NCI-H2227 treated with DMSO at 0.1 percent for 48 hours (cell line): ENCODE data around the gene C1orf87.

Source experiments
- DNase-seq: peaks from one replicate; lab custom pipeline; 2025; lab: John Stamatoyannopoulos, UW

The C1orf87 gene

DNA sequence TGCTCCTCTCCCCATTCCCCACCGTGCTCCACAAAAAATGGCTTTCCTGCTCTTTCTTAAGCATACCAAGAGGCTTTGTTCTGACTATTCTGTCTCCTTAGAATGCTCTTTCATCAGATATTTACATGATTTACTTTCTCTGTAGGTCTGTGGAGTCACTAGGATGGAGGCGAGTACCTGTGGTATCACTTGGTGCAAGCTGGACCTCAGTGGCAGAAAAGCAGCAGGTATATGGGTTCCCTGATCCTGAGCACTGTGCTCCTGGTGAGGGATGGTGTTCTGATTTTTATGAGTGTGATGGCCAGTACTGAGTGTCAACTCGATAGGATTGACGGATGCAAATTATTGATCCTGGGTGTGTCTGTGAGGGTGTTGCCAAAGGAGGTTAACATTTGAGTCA, 10.0 kb downstream of the C1orf87 start:
- DNase-seq, result no peak

DNA sequence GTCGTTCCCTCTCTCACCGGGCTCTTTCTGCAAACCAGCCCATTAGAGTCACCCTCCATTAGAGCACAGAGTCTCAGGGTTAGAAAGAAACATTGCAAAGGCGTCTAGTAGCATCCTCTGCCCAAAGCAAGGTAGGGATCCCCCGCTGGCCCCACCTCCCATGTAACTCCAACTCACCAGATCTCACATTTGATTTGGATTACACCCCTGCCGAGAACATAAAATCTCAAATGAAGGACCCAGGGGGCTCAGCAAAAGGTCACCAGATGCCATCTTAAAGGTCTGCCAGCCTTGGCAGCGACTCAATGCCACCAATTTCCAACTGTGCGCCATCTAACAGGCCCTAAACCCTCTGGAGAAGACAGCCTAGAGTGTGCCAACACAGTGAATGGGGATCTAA, 14.1 kb downstream of the C1orf87 start:
- no peak for DNase-seq

DNA sequence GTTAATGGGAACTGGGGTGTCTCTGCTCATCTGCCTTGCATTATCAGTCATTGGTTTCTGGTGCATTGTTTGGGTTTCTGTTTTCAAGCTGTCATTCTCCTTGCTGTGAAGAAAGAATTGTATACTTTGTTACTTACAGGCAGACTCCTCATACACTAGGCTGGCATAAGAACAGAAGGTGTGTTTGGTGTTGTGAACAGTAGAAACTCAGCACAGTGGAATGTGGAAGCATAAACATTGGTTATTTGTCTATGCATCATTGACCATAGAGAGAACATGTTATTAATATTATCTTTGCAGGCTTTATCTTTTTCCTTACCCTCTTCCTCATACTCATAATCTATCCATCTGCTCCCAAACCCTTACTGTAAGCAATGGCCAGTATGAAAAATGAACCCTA, 18.2 kb downstream of the C1orf87 start:
- DNase-seq, result no peak

DNA sequence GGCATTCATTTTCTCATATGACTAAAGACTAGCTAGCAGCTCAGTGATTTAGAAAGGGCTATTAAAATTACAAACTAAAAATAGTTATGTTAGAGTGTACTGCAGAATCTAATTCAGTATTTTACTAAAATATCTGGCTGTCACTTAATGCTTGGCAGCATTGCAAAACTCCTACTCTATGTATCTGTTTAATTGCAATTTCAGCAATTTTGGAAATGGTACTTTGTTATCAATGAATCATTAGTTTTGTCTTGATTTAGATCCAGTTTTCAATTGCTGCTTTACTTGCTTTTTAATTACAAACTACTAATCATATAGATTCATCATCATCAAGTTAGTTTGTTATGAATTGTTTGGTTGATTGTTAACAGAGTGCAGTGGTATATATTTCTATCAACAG, 19.2 kb downstream of the C1orf87 start:
- DNase-seq, result no peak

DNA sequence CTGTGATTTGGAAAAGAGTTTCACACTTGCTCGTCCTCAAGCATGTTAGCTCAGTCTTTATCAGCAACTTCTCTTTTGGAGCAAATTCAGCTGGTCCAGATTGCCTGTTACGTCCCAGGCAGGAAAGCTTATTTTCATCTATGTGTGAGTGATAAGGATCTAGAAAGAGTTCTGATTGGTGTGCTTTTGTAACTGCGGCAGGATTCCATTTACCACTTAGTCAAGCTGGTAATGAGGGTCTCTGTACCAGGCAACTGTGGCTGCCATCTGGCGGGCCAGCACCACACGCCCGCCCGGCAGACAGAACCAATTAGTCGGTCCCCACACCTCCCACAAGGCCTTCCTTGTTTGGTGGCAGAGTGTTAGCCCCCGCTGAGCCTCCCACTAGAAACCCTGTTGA, 21.0 kb downstream of the C1orf87 start:
- no peak for DNase-seq

DNA sequence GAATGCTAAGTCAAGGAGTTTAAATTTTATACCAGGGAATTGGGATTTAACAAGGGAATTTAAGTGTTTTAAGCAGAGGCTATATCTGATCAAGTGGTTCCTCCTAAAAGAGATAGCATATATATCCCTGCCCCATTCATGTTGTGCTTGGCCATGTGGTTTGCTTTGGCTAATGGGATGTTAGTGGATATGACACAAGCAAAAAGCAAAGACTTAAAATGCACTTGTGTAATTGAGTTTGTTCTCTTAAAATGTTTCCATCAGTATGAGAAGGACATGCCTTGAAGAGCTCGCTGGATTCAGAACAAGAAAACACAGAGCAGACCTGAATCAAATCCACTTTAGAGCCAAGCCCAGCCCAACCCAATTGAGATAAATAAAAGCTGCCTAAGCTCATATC, 22.4 kb downstream of the C1orf87 start:
- no peak for DNase-seq

DNA sequence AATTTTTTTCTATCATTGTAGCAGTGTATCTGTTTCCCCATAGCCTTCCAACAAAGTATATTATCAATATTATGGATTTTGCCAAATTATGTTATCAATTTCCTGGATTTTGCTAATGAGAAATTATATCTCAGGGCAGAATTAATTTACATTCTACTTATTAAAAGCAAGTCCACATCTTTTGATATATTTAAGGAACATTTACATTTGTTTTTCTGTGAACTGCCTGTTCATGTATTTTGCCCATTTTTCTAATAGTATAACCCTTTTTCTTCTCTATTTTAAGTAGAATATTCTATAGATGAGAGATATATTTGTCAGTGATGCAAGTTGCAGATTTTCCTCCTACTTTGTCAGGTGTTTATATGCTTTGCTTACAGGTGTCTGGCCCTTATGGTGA, 24.4 kb downstream of the C1orf87 start:
- DNase-seq, result no peak

DNA sequence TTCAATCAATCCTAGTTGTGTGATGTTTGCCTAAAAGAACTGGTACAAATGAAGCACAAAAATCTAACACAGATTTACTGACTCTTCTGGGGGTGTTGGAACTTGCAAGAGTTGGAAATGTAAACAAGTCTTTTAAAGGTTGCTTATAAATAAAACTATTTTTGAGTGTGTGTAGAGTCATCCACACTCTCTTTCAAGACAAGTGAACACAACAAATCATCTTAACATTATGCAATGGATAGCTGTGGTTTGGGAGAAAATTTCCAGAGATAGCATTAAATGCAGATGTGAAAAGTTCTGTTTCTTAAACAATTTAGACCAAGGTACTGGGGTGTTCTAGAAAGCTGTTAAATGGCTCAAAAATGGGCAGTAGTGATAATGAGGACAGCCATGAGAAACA, 28.7 kb downstream of the C1orf87 start:
- no peak for DNase-seq

DNA sequence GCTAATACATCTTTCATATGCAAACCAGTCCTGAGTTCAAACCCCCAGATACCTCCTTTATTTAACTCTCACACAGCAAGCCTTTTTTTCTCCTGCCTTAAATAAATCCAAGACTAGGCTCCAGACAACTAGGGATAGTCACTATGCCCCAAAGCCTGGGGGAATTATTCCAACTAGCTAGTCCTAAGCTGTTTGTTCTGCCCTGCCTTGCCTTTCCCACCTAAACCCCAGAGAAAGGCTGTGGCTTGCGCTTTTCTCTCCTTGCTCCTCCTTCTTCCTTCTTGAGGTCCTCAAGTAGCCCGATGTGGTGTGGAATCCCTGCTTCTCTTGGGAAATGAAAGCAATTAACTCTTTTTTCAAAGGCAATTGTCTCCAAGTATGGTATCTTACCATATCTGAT, 31.8 kb downstream of the C1orf87 start:
- DNase-seq, result no peak

DNA sequence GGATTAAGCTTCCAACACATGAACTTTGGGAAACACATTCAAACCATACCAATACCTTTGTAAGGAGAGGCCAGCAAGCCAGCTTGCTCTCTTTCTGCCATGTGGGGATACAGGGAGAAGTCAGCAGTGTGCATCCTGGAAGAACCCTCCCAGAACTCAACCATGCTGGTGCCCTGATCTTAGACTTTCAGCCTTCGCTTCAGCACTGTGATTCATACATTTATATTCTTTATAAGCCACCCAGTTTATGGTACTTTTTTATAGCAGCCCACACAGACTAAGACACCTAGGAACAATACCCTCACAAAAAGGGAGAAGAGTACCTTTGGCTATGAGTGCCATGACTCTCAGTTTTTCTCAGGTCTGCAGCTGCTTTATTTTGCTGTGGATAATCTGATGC, 35.9 kb downstream of the C1orf87 start:
- DNase-seq, result no peak

DNA sequence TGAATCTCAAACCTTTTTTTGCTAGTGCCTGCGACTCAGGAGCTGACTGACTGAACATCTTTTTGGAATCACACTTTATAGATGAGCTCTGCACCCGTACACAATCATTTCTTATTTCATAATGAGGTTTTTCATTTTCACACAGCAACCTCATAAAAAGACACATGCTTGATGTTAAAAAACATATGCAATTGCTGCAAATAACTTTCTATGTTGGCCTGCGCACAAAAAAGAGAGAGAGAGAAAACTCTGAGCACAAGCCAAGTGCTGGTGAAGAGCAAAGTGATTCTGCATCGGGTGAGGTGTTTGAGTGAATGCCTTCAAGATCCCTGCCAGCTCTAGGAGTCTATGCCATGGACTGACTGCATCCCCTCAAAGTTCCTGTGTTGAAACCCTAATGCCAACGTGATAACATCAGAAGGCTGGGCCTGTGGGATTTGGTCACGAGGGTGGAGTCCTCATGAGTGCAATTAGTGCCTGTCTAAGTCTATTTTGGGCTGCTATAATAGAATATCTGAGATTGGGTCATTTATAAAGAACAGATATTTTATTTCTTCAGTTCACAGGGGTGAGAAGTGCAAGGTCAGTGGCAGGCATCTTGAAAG, 36.6 kb downstream of the C1orf87 start:
- DNase-seq, result no peak

DNA sequence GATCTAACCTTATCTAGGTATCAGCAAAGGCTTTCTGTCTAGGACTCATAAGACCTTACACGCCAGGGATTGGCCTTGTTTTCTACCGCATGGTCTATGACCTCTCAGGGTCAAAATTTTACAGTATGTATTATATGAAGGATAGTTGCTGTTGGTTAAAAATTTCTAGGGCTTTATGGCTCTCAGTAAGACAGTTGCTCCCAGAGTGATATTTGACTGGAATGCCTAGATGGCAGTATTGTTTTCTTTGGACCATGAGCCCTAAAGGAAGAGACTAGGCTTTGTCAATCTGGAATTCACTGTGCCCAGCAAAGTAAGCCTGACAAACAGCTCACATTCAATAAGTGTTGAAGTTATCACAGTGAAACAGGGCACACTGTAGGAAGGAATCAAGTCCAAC, 37.6 kb downstream of the C1orf87 start:
- DNase-seq, result no peak

DNA sequence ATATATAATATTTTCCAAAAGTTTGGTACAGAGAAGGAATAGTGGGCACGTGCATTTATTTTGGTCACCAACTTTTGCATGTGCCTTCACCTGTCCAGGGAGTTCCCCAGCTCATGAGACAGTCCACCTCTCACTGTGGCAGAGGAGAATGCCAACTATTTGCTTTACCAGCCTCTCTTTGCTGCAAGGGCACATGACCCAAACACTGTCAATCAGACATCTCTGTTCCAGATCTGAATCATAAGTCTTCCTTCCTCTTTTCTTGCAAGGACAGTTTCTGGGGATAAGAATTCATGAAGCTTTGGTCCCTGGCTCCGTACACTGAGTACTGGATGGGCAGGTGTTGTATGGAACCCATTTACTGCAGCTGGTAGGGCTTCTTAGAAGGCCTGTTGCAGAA, 38.6 kb downstream of the C1orf87 start:
- DNase-seq, result no peak

DNA sequence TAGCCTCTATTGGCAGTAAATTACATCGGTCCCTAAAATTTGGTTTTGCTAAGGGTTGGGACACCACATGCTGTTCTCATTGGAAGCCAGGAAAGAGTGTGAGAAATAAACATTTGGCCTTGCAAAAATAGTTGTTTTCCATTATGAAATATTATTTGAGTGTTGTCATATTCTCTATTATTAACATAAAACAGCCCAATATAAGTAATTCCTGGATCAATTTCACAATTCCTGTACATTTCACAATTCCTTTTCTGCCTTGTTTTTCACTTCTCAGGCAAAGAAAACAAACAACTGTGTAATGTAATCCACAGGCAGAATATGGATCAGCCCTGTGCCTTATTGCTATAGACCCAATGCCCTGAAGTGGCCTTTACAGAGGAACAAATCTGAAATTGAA, 40.5 kb downstream of the C1orf87 start:
- DNase-seq, result no peak

DNA sequence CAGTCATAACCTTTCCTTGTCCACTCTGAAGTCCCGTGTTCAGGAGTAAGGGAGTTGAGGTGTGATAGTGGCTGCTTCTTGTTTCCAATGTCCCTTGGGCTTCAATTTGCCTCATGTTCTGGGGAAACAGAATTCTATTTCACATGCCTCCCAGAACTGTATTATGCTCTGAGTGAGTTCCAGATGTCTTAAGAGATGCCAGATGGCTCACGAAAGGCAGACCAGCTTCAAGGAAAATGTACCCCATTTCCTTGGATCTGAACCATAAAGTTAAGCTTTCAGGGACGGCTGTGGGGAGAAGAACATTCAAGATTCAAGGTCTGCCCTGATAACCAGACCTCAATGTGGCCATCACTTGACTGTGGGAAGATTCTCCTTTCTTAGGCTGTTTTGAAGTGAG, 42.4 kb downstream of the C1orf87 start:
- no peak for DNase-seq

DNA sequence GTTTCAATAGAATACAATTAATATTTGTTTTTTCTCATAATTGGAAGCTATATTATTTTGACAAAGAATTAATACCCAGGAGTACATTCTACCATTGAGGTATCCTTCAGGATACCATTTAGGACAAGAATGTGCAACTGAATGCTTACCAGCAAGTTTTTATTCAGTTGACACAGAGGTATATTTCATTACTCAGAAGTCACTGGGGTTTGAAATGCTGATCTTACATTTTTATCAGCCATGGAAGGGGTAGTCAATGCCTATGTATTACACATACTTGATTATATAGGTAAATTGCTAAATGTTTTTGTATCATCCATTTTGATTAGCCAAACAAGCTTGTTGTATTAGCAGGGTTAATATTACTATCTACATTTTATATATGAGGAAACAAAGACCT, 48.0 kb downstream of the C1orf87 start:
- DNase-seq, result no peak

DNA sequence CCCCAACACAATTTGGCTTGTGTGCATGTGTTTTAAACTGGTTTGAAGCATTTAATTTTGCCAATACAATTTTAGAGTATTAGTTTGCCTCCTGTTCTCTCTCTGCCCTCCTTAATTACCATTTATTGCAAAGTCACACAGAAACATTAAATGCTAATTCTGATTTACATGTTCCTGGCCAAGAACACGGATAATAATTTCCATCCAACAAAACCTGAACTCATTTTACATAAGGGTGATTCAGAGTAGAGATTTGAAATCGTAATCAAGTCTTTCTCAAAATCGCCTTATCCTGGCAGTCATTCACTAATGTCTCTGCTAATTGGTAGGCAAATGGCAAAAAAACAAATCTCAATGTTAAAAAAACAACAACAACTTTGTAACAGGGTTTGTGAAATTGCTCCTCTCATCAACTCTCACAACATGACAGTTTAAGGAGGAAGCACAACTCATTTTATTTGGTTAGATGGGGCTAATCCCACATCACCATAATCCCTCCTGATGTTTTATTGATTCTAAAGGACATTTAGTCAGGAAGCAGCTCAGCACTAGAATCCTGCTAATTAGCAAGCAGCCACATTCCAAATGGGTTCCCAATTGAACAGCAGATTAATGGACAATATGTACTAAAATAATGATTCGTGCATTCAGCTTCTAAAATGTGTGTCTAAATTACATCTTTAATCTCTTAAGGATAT, 55.9 kb downstream of the C1orf87 start:
- no peak for DNase-seq

DNA sequence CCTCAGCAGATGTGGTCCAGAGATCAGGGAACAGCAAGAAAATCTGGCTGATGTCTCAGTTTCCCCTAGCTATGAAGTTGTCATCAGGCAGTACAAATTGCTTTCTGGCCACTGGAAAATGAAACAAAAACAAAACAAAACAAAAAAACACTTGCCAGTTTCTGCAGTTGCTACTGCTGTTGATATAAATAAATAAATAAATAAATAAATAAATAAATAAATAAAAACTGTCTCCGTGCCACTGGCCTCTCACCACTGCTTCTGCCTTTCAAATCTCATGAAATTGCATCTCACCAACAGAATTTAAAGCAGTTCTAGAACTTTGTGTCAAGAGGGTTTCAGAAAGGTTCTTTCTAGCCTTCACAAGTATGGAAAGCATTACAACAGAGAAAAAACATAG, 62.9 kb downstream of the C1orf87 start:
- DNase-seq, result no peak

DNA sequence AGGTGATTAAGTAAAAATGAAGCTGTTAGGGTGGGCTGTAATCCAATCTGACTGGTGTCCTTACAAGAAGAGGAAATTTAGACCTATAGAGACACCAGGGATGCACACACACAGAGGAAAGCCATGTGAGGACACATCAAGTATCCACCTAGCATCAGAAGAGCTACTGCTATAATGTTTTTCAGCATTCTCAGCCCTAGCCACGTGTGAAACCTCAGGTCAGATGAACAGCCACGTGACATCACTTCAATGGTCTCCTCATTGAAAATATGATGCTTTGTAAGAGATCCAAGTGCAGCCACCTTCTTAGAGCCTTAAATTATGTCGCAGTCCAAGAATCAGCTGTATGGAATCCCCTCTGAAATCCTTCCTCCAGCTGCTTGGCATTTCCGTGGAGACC, 65.1 kb downstream of the C1orf87 start:
- DNase-seq, result no peak

DNA sequence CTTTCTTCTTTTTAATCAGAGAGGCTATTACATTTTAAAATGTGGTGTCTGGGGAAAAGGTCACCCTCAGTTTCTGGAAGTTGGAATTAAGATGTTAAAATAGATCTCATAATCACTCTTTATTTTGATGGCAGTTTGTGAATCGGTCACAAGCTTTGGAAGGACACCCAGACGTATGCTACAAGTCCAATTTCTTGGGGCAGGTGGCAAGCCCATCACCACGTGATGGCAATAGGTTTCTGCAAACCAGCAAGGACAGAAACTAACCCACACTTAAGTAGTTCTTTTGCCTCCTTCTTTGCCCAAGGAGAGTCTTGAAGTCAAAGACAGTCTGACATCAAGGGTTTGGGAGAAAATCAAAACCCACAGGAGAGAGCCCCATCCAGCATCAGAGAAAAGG, 72.9 kb downstream of the C1orf87 start:
- no peak for DNase-seq

DNA sequence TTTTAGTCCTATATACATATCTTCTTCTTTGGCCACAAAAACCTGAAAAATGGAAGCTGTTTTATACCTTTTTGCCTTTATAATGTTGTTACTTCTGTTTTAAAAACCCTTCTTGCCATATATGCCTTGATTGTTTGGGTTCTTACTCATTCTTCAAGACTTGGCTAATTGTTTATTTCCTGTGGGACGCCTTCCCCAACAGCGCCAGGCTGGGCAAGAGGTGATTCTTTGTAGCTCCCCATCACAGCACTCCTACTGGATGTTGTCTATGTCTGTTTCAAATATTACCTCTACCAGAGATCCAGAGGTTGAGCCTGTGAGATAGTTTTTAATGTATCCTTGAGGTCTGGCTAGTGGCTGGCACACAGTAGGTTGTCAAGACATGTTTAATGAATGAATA, 73.8 kb downstream of the C1orf87 start:
- DNase-seq, result no peak

DNA sequence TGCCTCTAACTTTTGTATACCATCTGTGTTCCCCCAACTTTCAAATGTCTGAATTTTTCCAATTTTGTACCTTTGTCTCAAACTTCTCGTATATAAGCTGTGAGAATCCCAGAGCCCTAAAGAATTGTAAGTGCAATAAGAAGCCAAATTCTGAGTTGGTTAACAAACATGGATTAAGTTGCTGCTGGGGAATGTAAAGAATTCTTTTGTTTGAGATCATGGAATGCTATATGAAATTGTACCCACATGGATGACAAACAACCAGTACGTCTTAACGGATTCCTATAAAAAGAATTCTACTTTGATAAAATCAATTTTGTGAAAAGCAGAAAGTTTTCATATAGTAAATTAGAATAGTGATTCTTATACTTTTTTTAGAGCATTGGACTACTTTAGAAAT, 74.6 kb downstream of the C1orf87 start:
- no peak for DNase-seq

DNA sequence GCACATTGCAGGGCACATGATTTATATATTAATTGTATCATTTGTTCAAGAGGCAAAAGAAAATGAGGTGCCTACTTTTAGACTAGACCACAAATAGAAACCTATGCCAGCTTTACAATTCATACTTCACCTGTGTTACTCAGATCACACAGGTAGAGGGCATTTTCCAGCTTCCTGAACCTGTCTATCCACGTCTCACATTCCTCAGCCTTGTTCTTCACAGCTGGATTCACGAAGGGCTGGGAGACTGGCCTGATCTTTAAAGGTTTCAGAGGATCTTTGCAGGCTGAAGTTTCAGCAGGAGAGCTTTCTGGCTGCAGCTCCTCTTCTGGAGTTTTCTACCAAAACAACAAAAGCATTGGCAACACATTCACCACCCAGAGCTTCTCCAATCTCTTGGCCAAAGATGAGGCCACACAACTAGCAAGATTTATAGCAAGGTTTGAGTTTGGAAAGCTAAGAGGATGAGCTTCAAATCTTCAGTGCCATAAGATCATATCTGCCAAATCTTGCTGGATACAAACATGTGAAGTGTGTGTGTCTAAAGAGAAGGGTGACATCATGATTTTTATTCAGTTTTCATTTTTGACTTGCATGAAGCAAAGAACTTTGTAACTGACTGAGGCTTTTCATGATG, 76.0 kb downstream of the C1orf87 start:
- no peak for DNase-seq
